Activated CD8-positive, alpha-beta T cell treated with anti-CD3 and anti-CD28 coated beads for 36 hours (primary cell): ENCODE measurements around the gene DCAF8. TPM values are rescaled to one million over a fixed set of nuclear protein-coding genes. Genes with fewer than 3 reads are reported as not detected.

Experiments
- ATAC-seq: fragments of 200-7000 bp; cut with Tn5 transposase; one replicate; pipeline ENCODE4 v1.10.0; 2021; ENCODE audit warnings: mild to moderate bottlenecking, moderate library complexity
- CTCF ChIA-PET: fragments of 350-600 bp; sonication (Branson Sonifier 250); formaldehyde crosslinking; loops from one replicate; lab custom pipeline; 2021; ENCODE audit warnings: antibody characterized with exemption; lab: Charles Lee
- POLR2A ChIA-PET: fragments of 350-600 bp; sonication (Branson Sonifier 250); formaldehyde crosslinking; loops from one replicate; lab custom pipeline; 2021; ENCODE audit warnings: antibody characterized with exemption; lab: Charles Lee
- DNase-seq: peaks from one replicate; pipeline ENCODE4 v3.0.0-alpha.2; 2020
- H3K27ac Mint-ChIP-seq: one replicate; pipeline ENCODE4 v1.8.0; 2021; ENCODE audit warnings: mild to moderate bottlenecking, mixed read lengths
- H3K27me3 Mint-ChIP-seq: one replicate; pipeline ENCODE4 v1.8.0; 2021; ENCODE audit warnings: mixed read lengths
- H3K36me3 Mint-ChIP-seq: one replicate; pipeline ENCODE4 v1.8.0; 2021; ENCODE audit warnings: low read depth, mixed read lengths
- H3K4me1 Mint-ChIP-seq: one replicate; pipeline ENCODE4 v1.8.0; 2021; ENCODE audit warnings: low read depth, mixed read lengths
- H3K4me3 Mint-ChIP-seq: one replicate; pipeline ENCODE4 v1.8.0; 2021; ENCODE audit warnings: mild to moderate bottlenecking, moderate library complexity, mixed read lengths
- H3K9me3 Mint-ChIP-seq: one replicate; pipeline ENCODE4 v1.8.0; 2021; ENCODE audit warnings: mixed read lengths
- intact Hi-C: fragments of 100-400 bp; cut with micrococcal nuclease; formaldehyde crosslinking; loops from one replicate; pipeline ENCODE4 v1.10.0; 2022
- total RNA-seq, 2 experiments: library from RNA; stranded (reverse); gene quantifications; one replicate each; pipeline ENCODE4 v1.2.3, GENCODE V29; 2021
- TF ChIP-seq, protein P1 (sequence below): fragments of 200-600 bp; IDR thresholded peaks from one replicate; pipeline ENCODE4 v1.8.0; 2022; ENCODE audit warnings: antibody characterized with exemption, mild to moderate bottlenecking

DCAF8 gene
- total RNA-seq, 2 experiments from 2014 or later, result 116 TPM

DNA sequence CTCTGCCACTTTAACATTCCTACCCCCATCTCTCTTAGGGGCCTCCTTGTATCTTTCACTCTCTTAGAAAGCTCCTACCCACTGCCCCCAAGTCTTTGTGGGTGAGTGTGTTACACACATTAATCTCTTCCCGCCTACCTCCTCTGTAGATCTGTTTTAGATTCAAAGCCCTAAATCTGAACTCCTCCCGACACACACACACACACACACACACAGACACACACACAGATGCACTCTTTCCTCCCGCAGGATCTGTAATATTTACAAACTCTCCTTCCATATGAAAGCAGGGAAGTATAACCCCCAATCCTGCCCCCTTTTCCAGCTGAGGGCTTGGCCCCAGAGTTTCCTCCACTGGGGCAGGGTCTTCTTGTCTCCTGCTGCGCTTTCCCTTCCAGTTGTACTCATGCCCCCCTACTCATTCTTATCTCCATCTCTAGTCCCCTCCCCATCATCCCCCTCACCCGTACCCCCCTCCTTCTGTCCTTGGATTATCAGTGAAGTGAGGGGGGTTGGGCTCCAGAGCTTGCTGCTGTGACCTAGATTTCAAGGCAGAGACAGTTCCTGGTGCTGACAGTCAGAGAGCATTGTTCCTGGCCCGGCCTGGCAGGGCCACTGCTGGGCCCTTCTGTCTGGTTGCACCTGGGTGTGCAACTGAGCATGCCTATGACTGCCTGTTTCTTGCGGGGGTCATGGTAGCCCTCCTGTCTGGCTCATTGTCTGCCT lies 52.9 kb downstream of the DCAF8 start:
- Mint-ChIP-seq H3K4me1 (peaks cover 42% of the 10 kb centered on the region), H3K9me3 (no peaks in the 10 kb centered on the region), H3K27me3 (no peaks in the 10 kb centered on the region), H3K36me3 (peaks cover 37% of the 10 kb centered on the region), H3K4me3 (no peak overlapping the region), H3K27ac (peak overlapping the region; percentile 43)
- intact Hi-C loops, result loop anchor here (5.0 kb wide), 1 partner anchor 107 kb away; no protein-coding TSS in a partner anchor
- CTCF ChIA-PET, result interaction anchor here (0.9 to 5.9 kb wide), 6 partner anchors 16 to 130 kb away, joined by 3 to 31 read pairs (median 4); no protein-coding TSS in a partner anchor
- POLR2A ChIA-PET, result interaction anchor here (0.6 to 1.2 kb wide), 4 partner anchors 11 to 109 kb away, joined by 3 read pairs; no protein-coding TSS in a partner anchor
- no peak for ATAC-seq
- TF ChIP-seq, protein P1, sequence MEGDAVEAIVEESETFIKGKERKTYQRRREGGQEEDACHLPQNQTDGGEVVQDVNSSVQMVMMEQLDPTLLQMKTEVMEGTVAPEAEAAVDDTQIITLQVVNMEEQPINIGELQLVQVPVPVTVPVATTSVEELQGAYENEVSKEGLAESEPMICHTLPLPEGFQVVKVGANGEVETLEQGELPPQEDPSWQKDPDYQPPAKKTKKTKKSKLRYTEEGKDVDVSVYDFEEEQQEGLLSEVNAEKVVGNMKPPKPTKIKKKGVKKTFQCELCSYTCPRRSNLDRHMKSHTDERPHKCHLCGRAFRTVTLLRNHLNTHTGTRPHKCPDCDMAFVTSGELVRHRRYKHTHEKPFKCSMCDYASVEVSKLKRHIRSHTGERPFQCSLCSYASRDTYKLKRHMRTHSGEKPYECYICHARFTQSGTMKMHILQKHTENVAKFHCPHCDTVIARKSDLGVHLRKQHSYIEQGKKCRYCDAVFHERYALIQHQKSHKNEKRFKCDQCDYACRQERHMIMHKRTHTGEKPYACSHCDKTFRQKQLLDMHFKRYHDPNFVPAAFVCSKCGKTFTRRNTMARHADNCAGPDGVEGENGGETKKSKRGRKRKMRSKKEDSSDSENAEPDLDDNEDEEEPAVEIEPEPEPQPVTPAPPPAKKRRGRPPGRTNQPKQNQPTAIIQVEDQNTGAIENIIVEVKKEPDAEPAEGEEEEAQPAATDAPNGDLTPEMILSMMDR, result no peak
- DNase-seq, result no peak

- no peak overlapping the region for H3K4me3 Mint-ChIP-seq
- ChIA-PET CTCF (interaction anchor here (0.9 to 5.9 kb wide), 5 partner anchors 15 to 130 kb away, joined by 3 to 31 read pairs (median 3); no protein-coding TSS in a partner anchor), POLR2A (interaction anchor here (0.6 to 0.9 kb wide), 3 partner anchors 11 to 22 kb away, joined by 3 read pairs; no protein-coding TSS in a partner anchor)
- intact Hi-C loops, result loop anchor here (5.0 kb wide), 1 partner anchor 106 kb away; no protein-coding TSS in a partner anchor
- no peaks in the 10 kb centered on the region for H3K9me3 Mint-ChIP-seq
- H3K4me1 Mint-ChIP-seq, result peaks cover 48% of the 10 kb centered on the region
- H3K27me3 Mint-ChIP-seq, result no peaks in the 10 kb centered on the region
- peaks cover 31% of the 10 kb centered on the region for H3K36me3 Mint-ChIP-seq
- DNase-seq (no peak), ATAC-seq (no peak)
- peak overlapping the region; percentile 31 for H3K27ac Mint-ChIP-seq
- TF ChIP-seq, protein P1, result no peak
Measured at GRCh38 chr1:160208557-160209320, 53.6 kb downstream of the DCAF8 start.

DNA sequence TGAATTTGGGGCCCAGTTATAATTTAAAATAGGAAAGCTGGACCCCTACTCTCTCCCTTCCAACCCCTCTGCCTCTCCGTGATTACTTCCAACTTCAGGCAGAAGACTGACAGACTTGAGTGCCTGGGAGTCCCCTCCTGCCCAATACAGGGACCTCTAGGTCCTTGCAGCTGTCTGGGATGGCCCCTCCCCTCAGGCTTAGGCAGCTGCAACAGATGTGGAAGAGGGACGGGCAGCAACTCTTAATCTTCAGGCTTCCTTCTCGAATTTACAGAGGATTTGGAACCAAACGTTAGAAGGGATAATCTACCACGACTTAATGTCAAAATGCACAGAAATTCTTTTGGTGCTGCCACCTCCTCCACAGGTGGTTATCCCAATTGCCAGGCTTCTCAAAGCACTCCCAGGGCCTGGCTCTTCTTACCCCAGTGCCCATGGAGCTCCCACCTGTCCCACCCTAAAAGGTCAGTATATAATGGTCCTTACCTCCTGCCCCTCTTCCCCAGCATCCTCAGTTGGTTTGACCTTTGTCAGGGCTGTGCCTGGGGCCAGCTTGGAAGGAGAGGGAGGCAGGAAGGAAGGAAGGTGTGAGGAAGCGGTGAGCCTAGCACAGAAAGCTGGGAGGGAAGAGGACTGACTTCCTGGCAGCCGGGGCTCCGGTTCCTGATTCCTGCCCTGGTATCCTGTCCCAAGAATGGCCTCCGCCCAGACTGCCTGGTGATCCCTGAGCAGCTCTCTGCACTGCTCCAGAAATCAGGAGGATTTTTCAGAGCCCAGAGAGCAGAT lies 54.4 kb downstream of the DCAF8 start:
- peaks cover 48% of the 10 kb centered on the region for H3K4me1 Mint-ChIP-seq
- H3K27me3 Mint-ChIP-seq, result no peaks in the 10 kb centered on the region
- ChIA-PET POLR2A (interaction anchor here (0.6 to 2.0 kb wide), 3 partner anchors 11 to 14 kb away, joined by 3 to 5 read pairs (median 3); no protein-coding TSS in a partner anchor), CTCF (interaction anchor here (0.7 to 5.9 kb wide), 5 partner anchors 13 to 107 kb away, joined by 3 to 31 read pairs (median 3); no protein-coding TSS in a partner anchor)
- intact Hi-C loops, result loop anchor here (5.0 kb wide), 1 partner anchor 106 kb away; no protein-coding TSS in a partner anchor
- peaks cover 26% of the 10 kb centered on the region for H3K36me3 Mint-ChIP-seq
- peak overlapping the region; percentile 8 for H3K27ac Mint-ChIP-seq
- TF ChIP-seq, protein P1, result no peak
- H3K4me3 Mint-ChIP-seq, result no peak overlapping the region
- DNase-seq (no peak), ATAC-seq (no peak)
- no peaks in the 10 kb centered on the region for H3K9me3 Mint-ChIP-seq

DNA sequence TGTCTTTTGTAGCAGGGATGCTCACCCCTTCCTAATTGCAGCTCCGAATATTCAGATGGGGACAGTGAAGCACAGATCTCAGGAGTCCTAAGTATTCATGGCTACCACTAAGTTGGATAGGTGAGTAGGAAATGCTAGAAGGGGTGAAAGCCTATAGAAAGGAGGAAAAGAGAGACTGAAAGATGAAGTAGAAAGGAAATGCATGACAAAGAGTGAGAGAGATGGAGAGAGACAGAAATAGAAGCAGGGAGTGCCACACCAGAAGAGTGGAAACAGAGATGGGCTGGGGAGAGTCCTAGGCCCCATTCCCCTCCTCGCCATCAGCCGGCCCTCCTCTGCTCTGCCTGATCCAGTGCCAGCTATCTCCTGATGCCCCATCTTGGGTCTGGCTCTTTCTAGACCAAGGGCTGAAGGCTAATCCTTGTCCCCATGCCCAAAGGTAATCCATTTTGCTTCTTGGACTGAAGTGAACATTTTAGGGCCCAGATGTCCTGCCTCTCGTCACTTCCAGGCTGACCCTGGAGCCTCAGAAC lies 55.2 kb downstream of the DCAF8 start:
- intact Hi-C loops, result loop anchor here (5.0 kb wide), 1 partner anchor 105 kb away; no protein-coding TSS in a partner anchor
- H3K27me3 Mint-ChIP-seq, result no peaks in the 10 kb centered on the region
- peak overlapping the region; percentile 49 for H3K27ac Mint-ChIP-seq
- POLR2A ChIA-PET, result interaction anchor here (0.8 to 2.0 kb wide), 4 partner anchors 13 to 67 kb away, joined by 3 to 5 read pairs (median 3); no protein-coding TSS in a partner anchor
- DNase-seq (no peak), ATAC-seq (no peak)
- CTCF ChIA-PET, result interaction anchor here (0.7 to 5.9 kb wide), 4 partner anchors 12 to 84 kb away, joined by 3 to 31 read pairs (median 4); no protein-coding TSS in a partner anchor
- H3K36me3 Mint-ChIP-seq, result peaks cover 21% of the 10 kb centered on the region
- H3K9me3 Mint-ChIP-seq, result no peaks in the 10 kb centered on the region
- TF ChIP-seq, protein P1, result no peak
- H3K4me3 Mint-ChIP-seq, result peak overlapping the region; percentile 82
- H3K4me1 Mint-ChIP-seq, result peaks cover 48% of the 10 kb centered on the region
